Duodenal mucosa (tissue), 2 donors: ENCODE data around the gene DCAF10.

Experiments
- H3K27ac ChIP-seq: one replicate; pipeline ENCODE4 v1.7.0; 2013; ENCODE audit warnings: low read depth, low read length
- H3K27me3 ChIP-seq, 2 donors: one replicate each; pipeline ENCODE4 v1.7.0; 2013; ENCODE audit warnings: low read length in 2 of 2, control low read depth in 1 of 2; ENCODE audit not compliant: insufficient read depth in 2 of 2, control insufficient read depth in 1 of 2
- H3K36me3 ChIP-seq, 2 donors: one replicate each; pipeline ENCODE4 v1.7.0; 2013; ENCODE audit warnings: low read length in 2 of 2, control low read depth in 1 of 2; ENCODE audit not compliant: insufficient read depth in 2 of 2, control insufficient read depth in 1 of 2
- H3K4me1 ChIP-seq, 2 donors: one replicate each; pipeline ENCODE4 v1.7.0; 2013; ENCODE audit warnings: low read length in 2 of 2, control low read depth in 1 of 2; ENCODE audit not compliant: insufficient read depth in 2 of 2, control insufficient read depth in 1 of 2
- H3K4me3 ChIP-seq, 2 donors: one replicate each; pipeline ENCODE4 v1.7.0; 2013; ENCODE audit warnings: low read length in 2 of 2, low read depth in 1 of 2
- H3K9ac ChIP-seq, 2 donors: one replicate each; pipeline ENCODE4 v1.7.0; 2013; ENCODE audit warnings: low read length in 2 of 2, low read depth in 1 of 2
- H3K9me3 ChIP-seq, 2 donors: one replicate each; pipeline ENCODE4 v1.7.0; 2013; ENCODE audit warnings: low read length in 2 of 2, control low read depth in 1 of 2; ENCODE audit not compliant: control insufficient read depth in 1 of 2

Gene DCAF10

DNA sequence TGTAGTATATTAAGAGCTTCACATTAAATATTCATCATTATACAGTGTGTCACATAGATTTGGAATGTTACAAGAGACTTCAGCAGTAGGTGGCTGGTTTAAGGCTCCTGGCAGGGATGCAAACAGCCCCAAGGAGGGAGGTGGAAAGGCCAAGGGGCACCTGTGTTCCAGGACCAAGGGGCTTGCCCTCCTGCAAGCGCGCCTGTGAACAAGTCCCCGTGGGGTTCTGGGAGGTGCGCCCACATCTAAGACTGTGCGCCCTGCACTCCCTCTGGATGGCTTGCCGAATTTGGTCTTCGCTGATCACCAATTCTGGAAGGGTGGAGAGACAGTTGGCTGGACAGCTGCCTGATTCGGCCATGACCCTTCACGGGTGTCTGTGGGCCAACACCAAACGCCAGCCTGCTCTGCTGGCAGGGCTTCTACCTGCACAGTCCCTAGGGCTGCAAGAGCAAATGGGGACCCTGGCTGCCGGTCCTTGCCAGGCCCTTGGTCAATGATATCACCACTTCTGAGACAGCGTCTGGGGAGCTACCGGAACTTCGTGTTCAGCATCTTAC is 115.4 kb downstream of the DCAF10 start:
- Histone ChIP-seq H3K27ac (no peak overlapping the region), H3K9ac (no peak overlapping the region), H3K4me1 (peaks cover 0 to 3% of the 10 kb centered on the region in 2 donors), H3K4me3 (no peak overlapping the region), H3K27me3 (no peaks in the 10 kb centered on the region), H3K9me3 (no peaks in the 10 kb centered on the region), H3K36me3 (peaks cover 4 to 23% of the 10 kb centered on the region in 2 donors)

DNA sequence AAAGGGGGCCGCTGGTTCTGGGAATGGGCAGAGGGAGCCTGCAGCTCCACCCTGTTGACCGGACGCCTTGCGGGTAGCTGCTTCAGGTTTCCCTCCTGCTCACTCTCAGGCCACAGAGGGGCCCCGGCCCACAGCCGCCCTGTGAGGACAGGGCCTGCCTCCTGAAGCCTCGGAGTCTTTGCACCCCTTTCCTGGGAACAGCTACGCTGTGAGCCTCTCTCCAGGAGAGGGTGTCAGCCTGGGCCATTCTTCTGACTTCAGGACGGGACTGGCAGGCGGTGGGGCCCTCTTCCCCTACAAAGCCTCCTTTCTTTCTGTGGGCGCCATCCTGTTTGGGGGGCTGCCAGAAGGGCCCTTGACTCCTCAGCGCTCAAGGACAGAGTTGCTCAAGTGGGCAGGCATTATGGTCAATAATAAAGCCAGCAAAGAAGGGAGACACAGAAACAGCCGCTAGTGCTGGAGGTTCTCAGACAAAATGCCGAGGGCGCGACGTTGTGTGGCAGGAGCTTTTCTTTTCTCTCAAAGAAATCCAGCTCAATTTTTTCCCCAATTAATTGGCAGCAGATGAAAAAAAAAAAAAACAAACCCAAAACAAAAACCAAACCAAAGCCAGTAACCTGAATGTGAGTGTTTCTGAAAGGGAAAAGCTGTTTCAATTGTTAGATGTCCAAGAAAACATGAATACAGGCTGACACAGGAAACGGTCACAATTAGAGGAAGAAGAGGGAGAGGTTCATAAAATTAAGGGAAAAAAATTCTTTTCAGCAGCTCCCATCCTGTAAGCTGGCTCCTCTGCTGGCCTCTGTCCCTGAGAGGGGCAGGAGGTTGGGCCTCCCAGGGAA is 116.1 kb downstream of the DCAF10 start:
- peaks cover 0 to 3% of the 10 kb centered on the region in 2 donors for H3K4me1 ChIP-seq
- H3K4me3 ChIP-seq, result no peak overlapping the region
- no peaks in the 10 kb centered on the region for H3K27me3 ChIP-seq
- peaks cover 4 to 23% of the 10 kb centered on the region in 2 donors for H3K36me3 ChIP-seq
- no peaks in the 10 kb centered on the region for H3K9me3 ChIP-seq
- H3K9ac ChIP-seq, result no peak overlapping the region
- H3K27ac ChIP-seq, result no peak overlapping the region
